Aorta (tissue), 5 donors: ENCODE results near the gene VPS35L. TPM values are rescaled to one million over a fixed set of nuclear protein-coding genes. Genes with fewer than 3 reads are reported as not detected.

ENCODE experiments used
- ATAC-seq: fragments of 200-7000 bp; cut with Tn5 transposase; one replicate; pipeline ENCODE4 v1.9.1; 2022; ENCODE audit warnings: moderate library complexity; ENCODE audit not compliant: low FRiP score
- DNase-seq, 2 donors: peaks; one replicate each; pipeline ENCODE4 v3.0.0-alpha.2; 2020
- H3K27ac ChIP-seq, 2 donors: one replicate each; pipeline ENCODE4 v1.5.1; 2013; ENCODE audit warnings: low read length in 2 of 2, mild to moderate bottlenecking in 2 of 2, moderate library complexity in 2 of 2, control low read depth in 1 of 2, inconsistent platforms in 1 of 2, low read depth in 1 of 2
- H3K27me3 ChIP-seq, 2 donors: one replicate each; pipeline ENCODE4 v1.6.1; 2013; ENCODE audit warnings: control low read depth in 1 of 2, low read length in 1 of 2, mild to moderate bottlenecking in 1 of 2, moderate library complexity in 1 of 2; ENCODE audit not compliant: insufficient read depth in 2 of 2, control insufficient read depth in 1 of 2
- H3K36me3 ChIP-seq, 2 donors: one replicate each; pipeline ENCODE4 v1.6.1; 2013; ENCODE audit warnings: control low read depth in 1 of 2, low read length in 1 of 2, mild to moderate bottlenecking in 1 of 2; ENCODE audit not compliant: insufficient read depth in 2 of 2, control insufficient read depth in 1 of 2
- H3K4me1 ChIP-seq, 2 donors: one replicate each; pipeline ENCODE4 v1.6.1; 2013; ENCODE audit warnings: low read length in 2 of 2, control low read depth in 1 of 2, mild to moderate bottlenecking in 1 of 2, moderate library complexity in 1 of 2; ENCODE audit not compliant: insufficient read depth in 2 of 2, control insufficient read depth in 1 of 2
- H3K4me3 ChIP-seq, 2 donors: one replicate each; pipeline ENCODE4 v1.5.1; 2013; ENCODE audit warnings: low read length in 2 of 2, control low read depth in 1 of 2, mild to moderate bottlenecking in 1 of 2
- H3K9me3 ChIP-seq: one replicate; pipeline ENCODE4 v1.6.1; 2013; ENCODE audit warnings: mild to moderate bottlenecking, low read length; ENCODE audit not compliant: control insufficient read depth
- WGBS, 2 donors: extraction: QIAGEN DNeasy Blood & Tissue Kit; methylation state at CpG; one replicate each; pipeline ENCODE4 v1.1.7; 2013; 5-methylcytosine and 5-hydroxymethylcytosine counted together
- intact Hi-C, 2 donors: fragments of 100-400 bp; cut with DNase I; formaldehyde crosslinking; loops; one replicate each; pipeline versions ENCODE4 v1.14.2 to v1.15.0; 2022
- polyA plus RNA-seq, 2 donors: library from polyadenylated mRNA; stranded (reverse); fragments of 200-250 nt; gene quantifications; one replicate each; pipeline ENCODE4 v1.2.3, GENCODE V29; 2013
- total RNA-seq, 2 donors: library from RNA; stranded (reverse); fragmentation: NEBNext Ultra II Directional; extraction: Animal tissue kit (Norgen Biotek cat#: 25700); gene quantifications; one replicate each; pipeline ENCODE4 v1.2.1, GENCODE V29; 2021
- donor health status: healthy with polysubstance abuse.
- donor health status: Bipolar disorder and iron deficiency.
- donor health status: DM: no; HTN: no; CAD: no.
- donor health status: DM: no; HTN: no; CAD: no.
- donor health status: DM: yes; HTN: yes; CAD: no.

Gene VPS35L
- total and polyA plus RNA-seq, 4 donors: 31.4 to 66.8 (median 40.8) TPM

- ATAC-seq (no peak), DNase-seq (no peak)
- Histone ChIP-seq H3K4me3 (no peak overlapping the region), H3K9me3 (no peaks in the 10 kb centered on the region), H3K36me3 (no peaks in the 10 kb centered on the region), H3K4me1 (peaks cover 0 to 4% of the 10 kb centered on the region in 2 donors), H3K27ac (no peak overlapping the region), H3K27me3 (no peaks in the 10 kb centered on the region)
- 96 to 98% methylated on average over 4 of the region's 4 CpGs for WGBS, 2 donors
- intact Hi-C loops: no loop called here
Observed at GRCh38 chr16:19749571-19750080, 194.1 kb downstream of the VPS35L start.

Other genes with a start within 250 kb of the VPS35L start
- gene TMC5, start 137.8 kb upstream of the VPS35L start, total RNA-seq: under 1 TPM in 1 of 2 donors, not detected in 1; 0.27 TPM
- gene TMC5, start 137.8 kb upstream of the VPS35L start, polyA plus RNA-seq: 1 to 10 TPM in 1 of 2 donors, under 1 TPM in 1; 0.26 to 6.1 TPM
- 10 to 100 TPM; 33.5 to 39.0 TPM for gene GDE1, start 33.6 kb upstream of the VPS35L start, total RNA-seq
- gene GDE1, start 33.6 kb upstream of the VPS35L start, polyA plus RNA-seq: 10 to 100 TPM; 42.7 to 55.0 TPM
- 10 to 100 TPM; 13.0 to 26.2 TPM for gene CCP110, start 31.8 kb upstream of the VPS35L start, total RNA-seq
- 10 to 100 TPM in 1 of 2 donors, 1 to 10 TPM in 1; 4.4 to 12.7 TPM for gene CCP110, start 31.8 kb upstream of the VPS35L start, polyA plus RNA-seq
- gene KNOP1, start 162.5 kb downstream of the VPS35L start, total RNA-seq: 10 to 100 TPM in 1 of 2 donors, 1 to 10 TPM in 1; 7.6 to 11.6 TPM
- gene KNOP1, start 162.5 kb downstream of the VPS35L start, polyA plus RNA-seq: 10 to 100 TPM in 1 of 2 donors, 1 to 10 TPM in 1; 6.5 to 12.9 TPM
- gene IQCK, start 162.6 kb downstream of the VPS35L start, total RNA-seq: 1 to 10 TPM; 5.0 to 10.0 TPM
- gene IQCK, start 162.6 kb downstream of the VPS35L start, polyA plus RNA-seq: 1 to 10 TPM; 4.0 to 6.4 TPM